ENCODE results near the gene CDC14A. TPM values are rescaled to one million over a fixed set of nuclear protein-coding genes. Genes with fewer than 3 reads are reported as not detected.

The CDC14A gene
- total and polyA plus RNA-seq, 12 donors = 1.4 to 4.0 (median 3.1) TPM

DNA sequence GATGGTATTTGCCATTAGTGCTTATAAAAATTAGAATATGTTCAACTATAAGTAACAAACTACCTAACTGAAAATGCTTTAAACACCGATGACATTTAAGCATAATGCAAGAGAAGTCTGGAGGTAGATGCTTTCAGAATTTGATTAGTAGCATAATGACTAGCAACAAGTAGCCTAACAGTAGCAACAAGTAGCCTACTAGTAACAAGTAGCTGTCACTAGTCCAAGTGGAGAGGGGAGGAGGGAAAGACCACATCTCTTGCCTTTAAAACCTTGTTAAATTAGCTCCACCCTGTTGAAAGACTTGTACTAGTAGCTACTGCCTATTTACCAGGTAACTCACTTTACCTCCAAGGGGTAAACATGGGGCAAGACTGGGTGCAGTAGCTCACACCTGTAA, 193.5 kb downstream of the CDC14A start:
- H3K27ac ChIP-seq = no peak overlapping the region
- no peaks in the 10 kb centered on the region for H3K36me3 ChIP-seq
- DNase-seq = no peak
- WGBS, 2 donors = 90 to 98% methylated on average over 1 of the region's 1 CpG
- peaks cover 0 to 10% (median 0%) of the 10 kb centered on the region in 11 donors for H3K9me3 ChIP-seq
- TF ChIP-seq, protein P1, sequence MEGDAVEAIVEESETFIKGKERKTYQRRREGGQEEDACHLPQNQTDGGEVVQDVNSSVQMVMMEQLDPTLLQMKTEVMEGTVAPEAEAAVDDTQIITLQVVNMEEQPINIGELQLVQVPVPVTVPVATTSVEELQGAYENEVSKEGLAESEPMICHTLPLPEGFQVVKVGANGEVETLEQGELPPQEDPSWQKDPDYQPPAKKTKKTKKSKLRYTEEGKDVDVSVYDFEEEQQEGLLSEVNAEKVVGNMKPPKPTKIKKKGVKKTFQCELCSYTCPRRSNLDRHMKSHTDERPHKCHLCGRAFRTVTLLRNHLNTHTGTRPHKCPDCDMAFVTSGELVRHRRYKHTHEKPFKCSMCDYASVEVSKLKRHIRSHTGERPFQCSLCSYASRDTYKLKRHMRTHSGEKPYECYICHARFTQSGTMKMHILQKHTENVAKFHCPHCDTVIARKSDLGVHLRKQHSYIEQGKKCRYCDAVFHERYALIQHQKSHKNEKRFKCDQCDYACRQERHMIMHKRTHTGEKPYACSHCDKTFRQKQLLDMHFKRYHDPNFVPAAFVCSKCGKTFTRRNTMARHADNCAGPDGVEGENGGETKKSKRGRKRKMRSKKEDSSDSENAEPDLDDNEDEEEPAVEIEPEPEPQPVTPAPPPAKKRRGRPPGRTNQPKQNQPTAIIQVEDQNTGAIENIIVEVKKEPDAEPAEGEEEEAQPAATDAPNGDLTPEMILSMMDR (IDR thresholded peaks at IDR 0.05) = no peak
- H3K4me3 ChIP-seq = no peak overlapping the region
- no peak for ATAC-seq
- H3K27me3 ChIP-seq = peaks cover 0 to 16% (median 8%) of the 10 kb centered on the region in 7 donors
- no peaks in the 10 kb centered on the region for H3K4me1 ChIP-seq
- intact Hi-C loops (cut with DNase I) = no loop called here

DNA sequence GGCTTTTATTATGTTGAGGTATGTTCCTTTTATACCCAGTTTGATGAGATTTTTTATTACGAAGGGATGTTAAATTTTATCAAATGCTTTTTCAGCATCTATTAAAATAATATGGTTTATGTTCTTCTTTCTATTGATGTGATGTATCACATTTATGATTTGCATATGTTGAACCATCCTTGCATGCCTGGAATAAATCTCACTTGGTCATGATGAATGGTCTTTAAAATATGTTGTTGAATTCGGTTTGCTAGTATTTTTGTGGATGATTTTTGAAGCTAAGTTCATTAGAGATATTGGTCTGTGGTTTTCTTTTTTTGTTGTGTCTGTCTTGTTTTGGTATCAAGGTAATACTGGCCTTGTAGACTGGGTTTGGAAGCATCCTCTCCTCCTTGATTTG, 199.7 kb downstream of the CDC14A start:
- peaks cover 0 to 67% (median 22%) of the 10 kb centered on the region in 11 donors for H3K9me3 ChIP-seq
- intact Hi-C loops (cut with DNase I) = no loop called here
- WGBS, 2 donors = 68 to 79% methylated on average over 2 of the region's 2 CpGs

DNA sequence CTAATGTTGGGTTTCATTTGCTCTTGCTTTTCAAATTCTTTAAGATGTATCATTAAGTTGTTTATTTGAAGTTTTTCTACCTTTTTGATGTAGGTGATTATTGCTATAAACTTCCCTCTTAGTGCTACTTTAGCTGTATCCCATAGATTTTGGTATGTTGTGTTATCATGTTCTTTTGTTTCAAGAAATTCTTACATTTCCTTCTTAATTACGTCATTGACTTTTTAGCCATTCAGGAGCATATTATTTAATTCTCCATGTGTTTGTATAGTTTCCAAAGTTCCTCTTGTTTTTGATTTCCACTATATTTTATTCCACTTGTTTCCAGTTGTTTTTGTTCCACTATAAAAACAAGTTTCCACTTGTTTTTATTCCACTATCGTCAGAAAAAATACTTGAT, 200.6 kb downstream of the CDC14A start:
- H3K9me3 ChIP-seq = peaks cover 0 to 69% (median 22%) of the 10 kb centered on the region in 11 donors

More for the DNA sequence above, 199.7 kb downstream of the CDC14A start:
- DNase-seq = no peak
- TF ChIP-seq, protein P1 (IDR thresholded peaks at IDR 0.05) = no peak
- no peaks in the 10 kb centered on the region for H3K36me3 ChIP-seq
- ATAC-seq = no peak
- H3K4me1 ChIP-seq = no peaks in the 10 kb centered on the region
- no peak overlapping the region for H3K4me3 ChIP-seq
- no peaks in the 10 kb centered on the region for H3K27me3 ChIP-seq
- H3K27ac ChIP-seq = no peak overlapping the region

GRCh38 chr1:100556181-100556580, 203.9 kb downstream of the CDC14A start:
- WGBS, 2 donors = 68 to 71% methylated on average over 1 of the region's 1 CpG
- Histone ChIP-seq H3K4me1 (no peaks in the 10 kb centered on the region), H3K4me3 (no peak overlapping the region), H3K27me3 (no peaks in the 10 kb centered on the region), H3K36me3 (no peaks in the 10 kb centered on the region), H3K9me3 (peaks cover 0 to 61% (median 22%) of the 10 kb centered on the region in 11 donors), H3K27ac (no peak overlapping the region)
- no peak for DNase-seq
- intact Hi-C loops (cut with DNase I) = no loop called here
- no peak for ATAC-seq
- TF ChIP-seq, protein P1 (IDR thresholded peaks at IDR 0.05) = no peak

More for the DNA sequence above, 200.6 kb downstream of the CDC14A start:
- H3K27ac ChIP-seq = no peak overlapping the region
- no peaks in the 10 kb centered on the region for H3K4me1 ChIP-seq
- no peak overlapping the region for H3K4me3 ChIP-seq
- H3K36me3 ChIP-seq = no peaks in the 10 kb centered on the region
- TF ChIP-seq, protein P1 (IDR thresholded peaks at IDR 0.05) = no peak
- H3K27me3 ChIP-seq = no peaks in the 10 kb centered on the region
- no peak for DNase-seq
- intact Hi-C loops (cut with DNase I) = no loop called here
- 62 to 74% methylated on average over 2 of the region's 2 CpGs for WGBS, 2 donors
- no peak for ATAC-seq

Data from heart right ventricle (tissue), 16 donors.